Measurements from ENCODE around the gene MPIG6B.

DNA sequence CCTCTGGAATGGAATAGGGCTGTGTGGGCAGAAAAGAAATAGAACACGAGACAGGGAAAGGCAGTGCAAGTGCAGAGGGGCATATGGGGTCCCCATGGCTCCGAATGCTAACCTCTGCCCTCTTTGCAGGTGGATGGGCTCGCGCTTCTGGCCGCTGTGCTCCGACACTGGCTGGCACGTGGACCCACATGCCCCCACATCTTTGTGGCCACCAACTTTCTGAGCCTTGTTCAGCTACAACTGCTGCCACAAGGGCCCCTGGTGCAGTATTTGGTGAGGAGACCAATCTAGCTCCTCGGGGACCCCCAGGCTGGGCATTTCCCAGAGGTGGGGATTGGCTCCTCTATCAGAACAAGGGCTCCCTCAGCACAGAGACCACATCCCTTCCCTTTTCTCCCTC, 38.2 kb downstream of the MPIG6B start:
- TF ChIP-seq EZH2 (IDR thresholded peaks at IDR 0.05; ENCODE audit: insufficient read depth, low read length), result no peak
- TF ChIP-seq, protein P1, sequence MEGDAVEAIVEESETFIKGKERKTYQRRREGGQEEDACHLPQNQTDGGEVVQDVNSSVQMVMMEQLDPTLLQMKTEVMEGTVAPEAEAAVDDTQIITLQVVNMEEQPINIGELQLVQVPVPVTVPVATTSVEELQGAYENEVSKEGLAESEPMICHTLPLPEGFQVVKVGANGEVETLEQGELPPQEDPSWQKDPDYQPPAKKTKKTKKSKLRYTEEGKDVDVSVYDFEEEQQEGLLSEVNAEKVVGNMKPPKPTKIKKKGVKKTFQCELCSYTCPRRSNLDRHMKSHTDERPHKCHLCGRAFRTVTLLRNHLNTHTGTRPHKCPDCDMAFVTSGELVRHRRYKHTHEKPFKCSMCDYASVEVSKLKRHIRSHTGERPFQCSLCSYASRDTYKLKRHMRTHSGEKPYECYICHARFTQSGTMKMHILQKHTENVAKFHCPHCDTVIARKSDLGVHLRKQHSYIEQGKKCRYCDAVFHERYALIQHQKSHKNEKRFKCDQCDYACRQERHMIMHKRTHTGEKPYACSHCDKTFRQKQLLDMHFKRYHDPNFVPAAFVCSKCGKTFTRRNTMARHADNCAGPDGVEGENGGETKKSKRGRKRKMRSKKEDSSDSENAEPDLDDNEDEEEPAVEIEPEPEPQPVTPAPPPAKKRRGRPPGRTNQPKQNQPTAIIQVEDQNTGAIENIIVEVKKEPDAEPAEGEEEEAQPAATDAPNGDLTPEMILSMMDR (IDR thresholded peaks at IDR 0.05; ENCODE audit: insufficient read depth, low read depth, low read length), result no peak
